ENCODE results near the gene PEPD.

DNA sequence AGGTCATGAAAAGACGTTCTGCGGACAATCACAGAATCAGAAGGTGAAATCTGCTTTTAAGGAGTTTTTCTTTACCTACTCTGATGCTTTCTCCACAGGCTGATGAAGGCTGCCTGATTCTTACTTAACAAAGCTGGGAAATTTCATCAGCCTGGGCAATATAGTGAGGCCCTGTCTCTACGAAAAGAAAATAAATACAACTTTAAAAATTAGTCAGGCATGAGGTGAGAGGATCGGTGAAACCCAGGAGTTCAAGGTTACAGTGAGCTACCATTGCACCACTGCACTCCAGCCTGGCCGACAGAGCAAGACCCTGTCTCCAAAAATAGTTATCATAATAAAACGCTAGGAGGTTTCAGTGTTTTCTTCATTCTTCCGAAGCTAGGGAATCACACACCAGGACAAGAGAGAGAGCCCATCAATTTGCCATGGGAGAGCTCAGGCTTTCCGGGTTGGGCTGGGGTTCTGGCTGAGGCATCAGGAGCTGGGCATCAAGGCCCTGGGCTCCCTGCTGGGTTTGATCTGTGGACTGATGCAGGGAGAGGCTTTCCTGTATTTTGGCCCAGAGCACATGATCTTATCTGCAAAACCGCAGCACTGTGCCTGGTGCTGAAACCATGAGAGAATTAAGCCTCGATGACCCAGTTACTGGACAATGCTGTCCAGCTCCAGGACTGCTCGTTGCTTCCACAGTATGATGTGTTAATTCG is 173.1 kb downstream of the PEPD start:
- TF ChIP-seq CTCF (IDR thresholded peaks at IDR 0.05) (no peak), ZFX (IDR thresholded peaks at IDR 0.05; ENCODE audit: borderline replicate concordance) (no peak)
